Measurements from ENCODE around the gene TEDC2. TPM values are rescaled to one million over a fixed set of nuclear protein-coding genes. Genes with fewer than 3 reads are reported as not detected.
"Not testable (repeated sequence)": the region's sequence is repeated elsewhere in the genome, so short reads cannot be mapped to it uniquely, and the experiment has no call there.

The TEDC2 gene
- total RNA-seq, 1 experiment from 2014 or later: 61.3 TPM

DNA sequence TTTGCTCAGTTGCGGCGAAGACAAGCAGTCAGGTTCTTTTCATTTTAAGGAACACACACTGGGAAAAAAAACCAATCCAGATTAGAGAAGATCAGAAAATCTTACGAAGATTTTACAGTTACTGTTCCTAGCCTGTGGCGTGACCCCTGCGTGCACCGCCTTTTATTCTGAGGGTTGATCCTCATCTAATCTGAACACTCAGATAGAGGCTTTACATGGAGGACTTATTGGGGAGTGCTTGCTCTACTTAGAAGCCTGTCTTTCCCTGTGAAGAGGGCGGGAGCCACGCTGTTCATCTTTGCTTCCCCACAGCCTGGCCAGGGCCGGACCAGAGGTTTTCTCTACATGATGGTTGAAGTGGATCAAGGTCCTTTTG is 16.4 kb downstream of the TEDC2 start:
- DNase-seq (ENCODE audit: low read depth): no peak

- DNase-seq (ENCODE audit: low read depth): no peak
Measured at GRCh38 chr16:2476741-2477140, 16.8 kb downstream of the TEDC2 start.

GRCh38 chr16:2477327-2477726 is 17.4 kb downstream of the TEDC2 start:
- DNase-seq (ENCODE audit: low read depth): no peak

- DNase-seq (ENCODE audit: low read depth): no peak
Measured at GRCh38 chr16:2478279-2478678, 18.4 kb downstream of the TEDC2 start.

DNA sequence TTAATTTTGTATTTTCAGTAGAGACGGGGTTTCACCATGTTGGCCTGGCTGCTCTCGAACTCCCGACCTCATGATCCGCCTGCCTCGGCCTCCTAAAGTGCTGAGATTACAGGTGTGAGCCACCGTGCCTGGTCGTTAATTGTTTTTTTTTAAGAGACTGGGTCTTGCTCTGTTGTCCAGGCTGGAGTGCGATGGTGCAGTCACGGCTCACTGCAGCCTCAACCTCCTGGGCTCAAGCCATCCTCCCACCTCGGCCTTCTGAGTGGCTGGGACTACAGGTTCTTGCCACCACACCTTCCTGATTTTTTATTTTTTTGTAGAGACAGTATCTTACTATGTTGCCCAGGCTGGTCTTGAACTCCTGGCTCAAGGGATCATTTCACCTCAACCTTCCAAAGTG is 20.1 kb downstream of the TEDC2 start:
- DNase-seq (ENCODE audit: low read depth): not testable (repeated sequence)

- no peak for DNase-seq (ENCODE audit: low read depth)
Measured at GRCh38 chr16:2480948-2481347, 21.0 kb downstream of the TEDC2 start.

GRCh38 chr16:2481676-2482075 is 21.8 kb downstream of the TEDC2 start:
- no peak for DNase-seq (ENCODE audit: low read depth)

GRCh38 chr16:2482249-2482648 is 22.3 kb downstream of the TEDC2 start:
- DNase-seq (ENCODE audit: low read depth): no peak

DNA sequence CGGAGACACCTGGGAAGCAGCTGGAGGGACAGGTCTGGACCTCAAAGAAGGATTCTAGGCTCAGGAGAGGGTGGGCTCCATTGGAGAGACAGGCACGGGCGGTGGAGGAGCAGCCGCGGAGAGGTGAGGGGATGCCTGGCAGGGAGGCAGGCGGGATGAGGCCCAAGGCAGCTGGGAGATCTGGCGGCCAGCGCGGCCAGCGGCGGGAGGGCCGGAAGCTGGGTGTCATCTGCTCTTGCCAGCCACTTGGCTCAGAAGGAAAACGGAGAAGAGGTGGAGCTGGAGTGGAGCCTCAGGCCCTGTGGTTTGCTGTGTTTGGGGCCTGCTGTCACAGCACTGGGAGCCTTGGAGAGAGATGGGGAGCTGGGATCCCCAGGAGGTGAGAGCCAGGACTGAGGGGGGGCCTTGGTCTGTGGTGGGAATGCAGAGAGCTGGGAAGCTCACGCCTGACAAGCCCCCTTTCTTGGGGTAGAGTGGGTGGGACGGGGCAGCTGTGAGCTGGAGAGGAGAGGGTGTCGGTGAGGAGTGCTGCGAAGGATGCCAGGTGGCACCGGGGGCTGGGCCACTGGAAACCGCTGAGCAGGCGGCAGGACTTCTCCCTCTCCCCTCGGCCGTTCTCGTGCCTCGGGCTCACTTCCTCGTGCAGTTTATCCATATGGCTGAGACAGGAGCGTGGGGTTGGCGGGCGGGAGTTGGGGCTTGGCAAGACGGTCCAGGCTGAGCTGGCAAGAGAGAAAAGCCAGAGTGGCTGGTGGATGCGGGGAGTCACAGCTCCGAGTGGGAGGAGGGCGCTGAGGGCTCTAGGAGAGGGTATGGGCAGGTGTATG is 23.0 kb downstream of the TEDC2 start:
- no peak for DNase-seq (ENCODE audit: low read depth)

DNA sequence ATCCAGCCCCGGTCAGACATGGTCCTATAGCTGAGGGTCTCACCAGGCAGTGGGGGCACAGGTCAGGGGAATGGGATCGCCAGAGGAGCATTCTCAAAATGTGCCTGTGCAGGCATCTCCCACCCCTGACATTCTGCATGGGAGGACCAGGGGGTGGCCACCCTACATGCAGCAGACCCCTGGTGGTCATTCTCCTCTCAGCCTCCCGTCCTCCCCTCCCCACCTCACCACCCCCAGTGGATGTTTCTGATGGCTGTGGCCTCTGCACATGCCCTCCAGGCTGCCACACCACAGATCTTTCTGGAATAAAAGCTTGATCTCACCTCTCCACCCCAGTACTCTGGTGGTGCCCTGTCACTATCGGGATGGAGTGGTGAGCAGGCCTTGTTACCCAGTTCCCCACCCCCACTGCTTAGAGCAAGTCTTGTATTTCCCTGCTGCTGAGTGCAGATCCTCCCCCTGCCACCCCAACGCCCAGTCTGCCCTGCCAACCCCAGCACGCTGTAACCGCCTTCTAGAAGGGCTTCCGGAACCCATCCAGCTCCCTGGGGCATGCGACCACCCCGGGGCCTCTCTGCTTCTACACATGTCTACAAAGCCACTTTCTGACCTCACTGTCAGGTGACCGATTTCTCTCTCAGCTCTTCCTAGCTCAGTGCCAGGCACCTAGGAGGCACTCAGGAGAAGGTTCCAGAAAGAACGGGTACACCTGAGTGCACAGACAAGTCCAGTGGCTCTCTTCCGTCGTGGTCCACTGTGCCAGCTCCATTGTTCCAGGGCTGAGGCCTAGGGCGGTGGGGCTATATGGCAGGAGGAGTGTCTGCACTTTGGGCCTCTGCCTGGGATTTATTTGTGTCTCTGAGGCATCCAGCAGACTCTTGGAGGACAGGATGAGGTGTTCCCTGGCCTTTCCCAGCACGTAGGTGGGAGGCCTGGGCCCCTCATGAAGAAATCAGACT is 24.3 kb downstream of the TEDC2 start:
- DNase-seq (ENCODE audit: low read depth): no peak

DNA sequence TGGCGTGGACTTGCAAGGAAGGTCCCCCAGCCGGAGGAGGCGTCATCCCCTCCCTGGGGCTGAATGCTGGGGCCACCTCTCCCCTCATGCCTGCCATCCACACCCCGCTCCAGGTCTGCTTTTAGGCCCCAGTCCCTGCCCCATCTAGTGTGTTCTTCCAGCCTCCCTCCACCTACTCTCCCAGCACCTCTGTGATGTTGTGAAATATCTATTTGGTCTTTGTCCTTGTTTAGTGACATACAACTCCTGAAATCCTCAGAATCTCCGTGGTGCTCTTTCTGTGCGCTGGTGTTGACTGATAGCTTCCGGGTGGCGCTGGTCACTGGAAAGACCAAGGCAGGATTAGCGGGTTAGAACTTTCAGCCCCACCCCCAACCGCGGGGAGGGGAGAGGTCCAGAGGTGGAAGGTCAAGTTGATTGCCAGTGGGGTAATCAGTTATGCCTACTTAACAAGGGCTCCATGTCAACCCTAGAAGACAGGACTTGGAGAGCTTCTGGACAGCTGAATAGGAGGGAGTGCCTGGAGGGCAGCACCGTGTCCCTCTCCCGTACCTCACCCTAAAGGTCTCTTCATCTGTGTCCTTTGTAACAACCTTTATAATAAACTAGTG is 25.1 kb downstream of the TEDC2 start:
- no peak for DNase-seq (ENCODE audit: low read depth)

DNA sequence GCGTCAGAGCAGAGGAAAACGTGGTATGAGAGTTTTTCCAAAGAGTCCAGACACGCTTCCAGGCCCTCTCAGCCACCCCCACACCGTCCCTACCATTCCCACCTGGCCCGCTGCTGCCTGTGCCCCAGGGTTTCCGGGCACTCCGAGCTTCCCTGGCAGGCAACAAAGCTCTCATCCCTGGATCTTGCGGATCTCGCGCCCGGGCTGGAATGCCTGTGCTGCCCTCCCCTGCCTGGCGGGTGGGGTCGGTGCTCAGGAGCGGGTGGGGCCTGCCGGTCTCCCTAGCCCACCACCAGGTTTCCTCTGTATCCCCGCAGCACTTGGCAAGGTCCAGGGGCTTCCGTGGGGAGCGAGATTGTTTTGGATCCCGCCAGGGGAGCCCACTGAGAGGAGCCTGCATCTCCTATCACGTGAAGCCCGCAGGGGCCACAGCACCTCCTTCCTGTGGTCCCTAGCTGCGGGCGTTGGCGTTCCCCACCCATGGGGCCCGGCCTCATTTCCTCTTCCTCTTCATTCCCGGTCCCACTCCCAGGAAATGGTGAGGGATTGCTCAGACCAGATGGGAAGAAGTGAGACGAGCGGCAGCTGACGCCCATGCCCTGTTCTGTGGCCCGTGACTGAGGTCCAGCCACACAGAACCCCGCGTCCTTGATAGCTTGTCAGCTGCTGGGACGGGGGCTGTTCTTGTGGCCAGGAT is 26.1 kb downstream of the TEDC2 start:
- no peak for DNase-seq (ENCODE audit: low read depth)

DNA sequence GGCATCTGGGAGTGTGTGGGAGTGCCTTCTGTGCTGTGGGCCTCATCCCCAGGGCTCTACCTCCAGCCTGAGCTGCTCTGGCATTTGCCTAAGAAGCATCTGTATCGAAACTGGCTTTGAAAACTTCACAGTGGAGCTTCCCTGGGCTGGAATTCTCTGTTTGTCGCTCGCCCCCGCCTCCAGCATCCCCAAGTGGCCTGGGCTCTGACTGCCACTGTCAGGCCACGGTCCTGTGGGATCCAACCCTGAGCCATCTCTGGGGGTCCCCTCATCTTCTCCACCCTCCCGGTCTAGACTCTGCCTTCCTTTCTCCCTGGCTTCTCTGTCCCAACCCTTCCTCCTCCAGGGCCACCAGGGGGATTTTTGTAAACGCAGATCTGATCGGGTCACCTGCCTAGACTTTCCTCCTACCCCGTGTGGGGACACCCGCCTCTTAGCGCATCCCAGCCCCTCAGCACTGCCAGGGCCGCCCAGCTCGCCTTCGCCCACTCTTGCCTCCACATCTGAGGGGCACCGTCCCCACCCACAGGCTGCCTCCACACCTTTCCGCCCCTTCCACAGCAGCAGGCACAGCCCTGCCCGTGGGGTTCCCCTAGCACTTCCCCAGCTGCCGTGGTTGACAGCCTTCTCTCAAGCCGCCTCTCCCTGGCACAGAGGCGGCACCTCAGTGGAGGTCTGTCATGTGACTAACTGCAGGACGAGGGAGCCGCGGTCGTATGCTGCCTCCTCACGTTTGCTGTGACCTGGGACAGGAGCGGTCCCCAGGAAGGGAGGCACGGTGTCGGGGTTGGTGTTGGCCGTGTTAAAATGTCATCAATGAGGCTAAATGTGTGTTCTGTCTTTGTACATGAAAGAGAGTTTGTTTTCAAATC is 27.0 kb downstream of the TEDC2 start:
- no peak for DNase-seq (ENCODE audit: low read depth)

DNA sequence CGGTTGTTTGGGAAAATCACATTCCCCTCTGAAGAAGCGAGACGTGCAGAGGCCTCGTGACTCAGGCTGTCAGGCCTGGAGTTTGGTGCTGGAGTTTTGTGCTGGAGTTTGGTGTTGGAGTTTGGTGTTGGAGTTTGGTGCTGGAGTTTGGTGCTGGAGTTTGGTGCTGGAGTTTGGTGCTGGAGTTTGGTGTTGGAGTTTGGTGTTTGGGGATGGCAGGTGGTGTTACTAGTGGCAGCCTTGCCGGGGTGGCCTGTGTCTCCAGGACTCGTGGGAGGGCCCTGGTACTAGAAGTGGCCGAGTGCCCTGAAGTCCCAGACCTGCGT is 27.6 kb downstream of the TEDC2 start:
- DNase-seq (ENCODE audit: low read depth): no peak

GRCh38 chr16:2487903-2488531 is 28.1 kb downstream of the TEDC2 start:
- no peak for DNase-seq (ENCODE audit: low read depth)

DNA sequence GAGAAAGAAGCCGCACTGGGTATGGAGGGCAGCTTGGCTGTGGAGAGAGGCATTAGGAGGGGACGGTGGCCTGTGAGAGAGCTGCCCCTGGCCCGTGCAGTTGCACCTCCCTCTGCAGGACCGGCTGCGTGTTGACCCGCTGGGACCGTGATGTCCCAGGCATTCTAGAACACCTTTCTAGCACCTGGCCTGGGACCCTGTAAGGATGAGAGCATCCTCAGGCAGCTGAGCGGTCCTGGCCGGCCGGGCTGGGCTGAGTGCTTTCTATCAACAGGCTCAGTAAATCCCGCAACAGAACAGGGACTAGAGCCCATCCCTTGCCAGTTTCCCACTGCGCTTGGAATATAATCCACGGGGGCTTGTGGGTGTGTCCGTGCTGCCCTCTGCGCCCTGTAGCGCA is 29.7 kb downstream of the TEDC2 start:
- DNase-seq (ENCODE audit: low read depth): no peak

- no peak for DNase-seq (ENCODE audit: low read depth)
Measured at GRCh38 chr16:2490190-2491105, 30.5 kb downstream of the TEDC2 start.

DNA sequence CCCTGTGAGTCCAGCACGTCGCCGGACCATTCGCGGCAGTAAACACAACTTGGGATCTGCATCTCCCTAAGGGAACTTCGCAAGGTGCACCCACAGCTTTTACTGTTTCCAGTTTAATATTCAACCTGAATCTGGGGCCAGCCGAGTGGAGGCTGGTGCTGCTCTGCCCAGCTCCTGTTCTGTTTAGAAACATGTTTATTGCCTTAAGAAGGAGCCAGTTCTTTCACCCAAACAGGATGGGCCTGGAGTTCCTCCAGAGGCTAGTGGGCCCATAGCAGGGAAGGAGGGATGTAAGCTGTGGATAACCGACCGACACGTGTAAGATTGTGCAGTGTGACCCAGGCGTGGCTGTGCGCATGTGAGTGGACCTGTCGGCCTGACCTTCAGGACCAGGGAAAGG is 32.4 kb downstream of the TEDC2 start:
- DNase-seq (ENCODE audit: low read depth): no peak

DNA sequence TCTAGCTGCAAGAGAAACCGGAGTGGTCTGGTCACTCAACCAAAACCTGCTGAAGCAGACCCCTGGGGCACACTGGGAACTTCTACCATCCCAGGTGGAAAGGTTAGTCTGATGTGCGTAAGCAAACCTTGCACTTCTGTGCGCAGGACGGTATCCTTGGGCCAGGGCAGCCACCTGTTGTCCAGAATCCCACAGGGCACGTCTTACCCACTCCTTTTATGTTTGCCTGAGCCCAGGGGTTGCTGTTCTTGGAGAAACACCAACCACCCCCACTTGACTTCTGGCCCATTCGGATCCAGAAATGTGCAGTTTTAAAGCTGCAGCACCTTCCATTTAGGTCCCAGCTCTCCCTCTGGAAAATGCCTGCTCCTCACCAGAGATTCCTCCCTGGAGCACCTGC is 33.7 kb downstream of the TEDC2 start:
- no peak for DNase-seq (ENCODE audit: low read depth)

All from HT1080 (cell line).